ENCODE measurements around the gene PLCB4.

DNA sequence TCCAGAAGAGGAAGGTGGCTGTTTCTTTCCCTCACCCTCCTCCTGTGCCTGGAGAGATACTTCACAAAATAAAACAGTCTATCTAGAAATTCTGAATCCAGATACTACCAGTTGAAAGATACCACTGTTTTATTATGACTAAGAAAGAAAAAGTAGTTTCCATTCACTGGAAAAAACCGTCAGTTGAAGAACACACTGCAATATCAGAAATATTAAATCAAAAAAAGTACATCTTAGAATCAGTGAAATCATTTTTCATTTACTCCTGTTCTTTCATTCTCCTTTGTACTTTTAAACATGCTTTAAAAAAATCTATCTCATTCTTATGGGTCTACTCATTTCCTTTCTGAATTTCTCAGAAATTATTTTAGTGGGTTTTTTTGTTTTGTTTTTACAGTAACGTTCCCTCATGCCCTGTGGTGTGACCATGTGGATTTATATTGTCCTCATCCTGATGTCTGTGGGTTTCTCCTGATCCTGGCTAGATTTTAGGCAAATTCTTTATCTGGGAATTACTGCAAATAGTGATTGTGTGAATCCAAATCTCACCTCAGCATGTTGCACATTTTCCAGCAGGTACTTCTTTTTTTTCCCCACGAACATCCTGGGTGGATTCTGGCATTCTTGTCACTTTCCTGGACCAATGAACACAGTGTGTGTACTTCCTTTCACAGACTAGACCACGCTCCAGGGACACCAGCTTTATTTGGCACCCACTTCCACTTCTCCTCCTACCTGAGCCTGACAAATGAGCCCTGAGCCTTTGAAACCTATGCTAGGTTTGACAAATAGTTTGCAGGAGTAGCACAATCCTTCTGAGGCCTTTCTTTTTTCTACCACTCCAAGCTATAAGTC lies 331.5 kb downstream of the PLCB4 start:
- TF ChIP-seq, protein P1, sequence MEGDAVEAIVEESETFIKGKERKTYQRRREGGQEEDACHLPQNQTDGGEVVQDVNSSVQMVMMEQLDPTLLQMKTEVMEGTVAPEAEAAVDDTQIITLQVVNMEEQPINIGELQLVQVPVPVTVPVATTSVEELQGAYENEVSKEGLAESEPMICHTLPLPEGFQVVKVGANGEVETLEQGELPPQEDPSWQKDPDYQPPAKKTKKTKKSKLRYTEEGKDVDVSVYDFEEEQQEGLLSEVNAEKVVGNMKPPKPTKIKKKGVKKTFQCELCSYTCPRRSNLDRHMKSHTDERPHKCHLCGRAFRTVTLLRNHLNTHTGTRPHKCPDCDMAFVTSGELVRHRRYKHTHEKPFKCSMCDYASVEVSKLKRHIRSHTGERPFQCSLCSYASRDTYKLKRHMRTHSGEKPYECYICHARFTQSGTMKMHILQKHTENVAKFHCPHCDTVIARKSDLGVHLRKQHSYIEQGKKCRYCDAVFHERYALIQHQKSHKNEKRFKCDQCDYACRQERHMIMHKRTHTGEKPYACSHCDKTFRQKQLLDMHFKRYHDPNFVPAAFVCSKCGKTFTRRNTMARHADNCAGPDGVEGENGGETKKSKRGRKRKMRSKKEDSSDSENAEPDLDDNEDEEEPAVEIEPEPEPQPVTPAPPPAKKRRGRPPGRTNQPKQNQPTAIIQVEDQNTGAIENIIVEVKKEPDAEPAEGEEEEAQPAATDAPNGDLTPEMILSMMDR (IDR thresholded peaks at IDR 0.05) = no peak
- TF ChIP-seq POLR2A (IDR thresholded peaks at IDR 0.05) = no peak
